NCI-H526 (cell line): Measurements from ENCODE around the gene ABHD12.

Experiments used
- DNase-seq, 2 experiments: peaks; one replicate each; lab custom pipeline; 2025; lab: John Stamatoyannopoulos, UW

The ABHD12 gene

DNA sequence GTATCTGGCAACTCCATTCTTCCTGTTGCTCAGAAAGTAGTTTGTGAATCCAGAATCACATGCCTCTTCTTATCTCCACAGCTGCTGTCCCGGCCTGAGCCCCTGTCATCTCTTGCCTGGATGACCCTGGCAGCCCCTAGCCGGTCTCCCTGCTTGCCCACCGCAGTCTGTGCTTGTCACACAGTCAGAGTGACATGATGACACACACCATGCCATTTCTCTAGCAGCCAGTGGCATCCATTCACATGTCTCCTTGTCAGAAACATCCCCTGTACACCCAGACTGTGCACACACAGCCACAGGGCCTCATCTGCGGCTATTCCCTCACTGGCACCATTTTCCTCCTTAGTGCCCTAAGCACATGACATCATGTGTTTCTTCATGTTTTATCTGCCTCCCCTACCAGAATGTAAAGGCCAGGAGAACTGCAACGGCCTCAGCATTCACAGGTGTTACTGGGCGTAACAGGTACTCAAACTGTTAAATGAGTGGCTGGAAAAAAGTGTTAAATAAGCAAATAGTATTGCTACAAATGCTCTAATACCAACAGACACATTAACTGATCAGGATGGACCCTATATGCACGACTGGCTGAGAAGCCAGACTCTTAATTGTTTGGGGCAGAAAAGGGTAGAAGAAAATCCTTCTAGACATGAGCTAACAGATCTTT, 9.6 kb downstream of the ABHD12 start:
- no peak for DNase-seq

DNA sequence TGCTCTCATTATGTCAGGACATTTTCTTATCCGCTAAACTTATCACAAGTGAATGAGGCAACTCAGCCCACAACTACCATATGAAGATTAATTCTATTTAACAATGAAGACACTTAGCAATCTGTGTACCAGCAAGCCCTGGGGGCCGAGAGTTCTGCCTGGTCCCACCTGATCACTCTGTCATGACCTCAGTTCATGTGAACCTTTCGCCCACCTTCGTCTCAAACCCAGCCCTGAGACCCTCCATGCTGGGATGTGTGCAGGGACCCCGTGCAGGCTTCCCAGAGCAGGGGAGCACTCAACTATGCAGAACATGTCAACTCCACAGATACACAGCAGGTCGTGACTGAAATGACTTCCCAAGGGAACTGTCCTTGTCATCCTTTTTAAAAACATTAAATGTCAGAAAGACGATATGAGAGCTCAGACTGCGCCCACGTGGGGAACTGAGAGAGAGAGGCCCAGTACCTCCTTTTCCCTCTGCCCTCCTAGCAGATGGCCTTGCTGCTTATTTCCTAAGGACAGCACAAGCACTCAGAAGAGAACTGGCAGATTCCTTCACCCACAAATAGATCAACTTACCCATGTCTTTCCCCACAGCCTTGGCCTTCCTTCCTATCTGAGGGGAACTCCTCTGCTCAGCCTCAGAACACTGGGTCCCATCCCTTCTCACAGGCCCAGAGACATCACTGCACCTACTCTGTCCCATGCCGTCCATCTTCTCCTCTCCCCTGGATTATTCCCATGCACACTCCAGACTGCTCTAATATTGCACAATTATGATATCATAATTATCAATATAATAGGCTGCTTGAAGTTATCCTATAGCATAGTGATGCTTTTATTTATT, 11.5 kb downstream of the ABHD12 start:
- DNase-seq: no peak

- no peak for DNase-seq
Measured at GRCh38 chr20:25378189-25378883, 12.3 kb downstream of the ABHD12 start.

- DNase-seq: no peak
Measured at GRCh38 chr20:25376886-25377285, 13.7 kb downstream of the ABHD12 start.

- no peak for DNase-seq
Measured at GRCh38 chr20:25376236-25376635, 14.4 kb downstream of the ABHD12 start.

- DNase-seq: no peak
Measured at GRCh38 chr20:25374842-25375241, 15.8 kb downstream of the ABHD12 start.

DNA sequence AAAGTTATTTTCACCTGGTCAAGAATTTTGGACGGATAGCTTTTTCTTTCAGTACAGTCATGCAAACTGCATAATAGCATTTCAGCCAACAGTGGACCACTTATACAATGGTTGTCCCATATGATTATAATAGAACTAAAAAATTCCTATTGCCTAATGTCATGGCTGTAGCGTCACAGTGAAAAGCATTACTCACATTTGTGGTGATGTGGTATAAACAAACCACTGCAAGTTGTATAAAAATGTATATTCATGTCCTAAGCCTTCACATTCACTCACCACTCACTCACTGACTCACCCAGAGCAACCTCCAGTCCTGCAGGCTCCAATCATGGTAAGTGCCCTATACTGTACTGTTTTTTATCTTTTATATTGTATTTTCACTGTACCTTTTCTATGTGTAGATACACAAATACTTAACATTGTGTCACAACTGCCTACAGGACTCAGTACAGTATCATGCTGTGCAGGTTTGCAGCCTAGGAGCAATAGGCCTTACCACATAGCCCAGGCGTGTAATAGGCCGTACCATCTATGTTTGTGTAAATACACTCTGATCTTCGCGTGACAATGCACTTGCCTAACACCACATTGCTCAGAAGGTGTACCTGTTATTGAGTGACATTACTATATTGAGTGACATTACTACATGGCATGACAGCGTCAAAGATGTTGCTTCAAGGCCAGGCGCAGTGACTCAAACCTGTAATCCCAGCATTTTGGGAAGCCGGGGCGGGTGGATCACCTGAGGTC, 17.9 kb downstream of the ABHD12 start:
- DNase-seq: no peak

DNA sequence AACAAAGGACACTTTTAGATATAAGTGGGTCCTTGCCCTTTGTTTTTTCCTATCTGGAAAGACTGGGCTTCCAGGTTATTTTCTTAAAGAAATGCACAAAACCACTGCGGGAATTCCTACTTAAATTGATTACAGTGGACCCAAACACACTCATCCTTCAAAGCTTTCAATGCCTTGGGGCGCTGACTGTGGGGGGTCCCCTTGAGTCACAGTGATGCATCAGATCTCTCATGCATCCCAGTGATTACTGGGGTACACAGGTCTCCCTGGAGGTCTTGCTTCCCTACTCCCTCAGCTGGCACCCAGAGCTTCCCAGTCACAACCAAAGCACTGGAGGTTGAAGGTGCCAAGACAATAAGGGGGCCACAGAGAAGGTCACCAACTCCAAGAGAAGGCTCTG, 20.7 kb downstream of the ABHD12 start:
- no peak for DNase-seq

DNA sequence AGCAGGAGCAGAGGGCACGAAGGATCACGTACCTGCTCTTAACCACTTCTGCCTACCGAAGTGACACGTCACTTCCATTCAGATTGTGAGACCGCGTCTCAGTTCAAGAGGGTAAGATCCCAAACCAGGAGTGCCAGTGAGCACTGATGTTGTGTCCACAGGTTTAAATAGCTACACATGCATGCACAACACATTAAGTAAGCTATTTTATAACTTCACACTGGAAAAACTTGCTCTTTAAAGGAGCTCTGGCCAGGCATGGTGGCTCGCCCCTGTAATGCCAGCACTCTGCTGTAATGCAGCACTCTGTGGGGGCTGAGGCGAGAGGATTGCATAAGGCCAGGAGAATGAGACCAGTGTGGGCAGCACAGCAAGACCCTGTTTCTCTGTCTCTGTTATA, 21.1 kb downstream of the ABHD12 start:
- DNase-seq: no peak

- DNase-seq: no peak
Measured at GRCh38 chr20:25368976-25369375, 21.7 kb downstream of the ABHD12 start.

- DNase-seq: no peak
Measured at GRCh38 chr20:25368526-25368925, 22.1 kb downstream of the ABHD12 start.

GRCh38 chr20:25364879-25365699, 25.5 kb downstream of the ABHD12 start:
- no peak for DNase-seq

- DNase-seq: no peak
Measured at GRCh38 chr20:25364180-25364788, 26.4 kb downstream of the ABHD12 start.

- DNase-seq: no peak
Measured at GRCh38 chr20:25361287-25361683, 29.4 kb downstream of the ABHD12 start.

- no peak for DNase-seq
Measured at GRCh38 chr20:25360631-25361286, 29.9 kb downstream of the ABHD12 start.

- DNase-seq: no peak
Measured at GRCh38 chr20:25356271-25356933, 34.2 kb downstream of the ABHD12 start.

DNA sequence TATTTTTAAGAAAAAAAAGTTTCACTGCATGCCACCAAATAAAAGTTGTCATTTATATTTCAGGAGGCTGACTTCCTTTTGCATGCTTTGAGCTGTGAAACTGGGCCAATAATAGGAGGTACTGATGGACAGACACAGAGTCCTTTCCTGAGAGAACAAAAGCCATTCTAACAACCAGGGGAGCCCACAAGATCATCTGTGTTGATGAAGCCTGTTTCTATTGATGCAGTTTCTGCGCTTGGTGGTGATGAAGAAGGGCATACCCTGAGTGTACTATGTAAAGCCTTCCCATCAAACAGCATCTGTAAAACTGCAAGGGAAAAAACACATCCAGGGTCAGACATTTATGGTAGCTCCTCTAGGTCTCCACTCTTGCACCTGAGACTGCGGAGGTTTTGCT, 34.8 kb downstream of the ABHD12 start:
- DNase-seq: no peak

- no peak for DNase-seq
Measured at GRCh38 chr20:25355011-25355595, 35.5 kb downstream of the ABHD12 start.
